ENCODE results near the gene TMC6. TPM values are rescaled to one million over a fixed set of nuclear protein-coding genes. Genes with fewer than 3 reads are reported as not detected.

The TMC6 gene
- total and polyA plus RNA-seq, 8 donors: 15.6 to 61.2 (median 25.5) TPM

GRCh38 chr17:78111727-78112517 lies 16.6 kb downstream of the TMC6 start:
- 76 to 86% methylated on average over 28 of the region's 28 CpGs for WGBS, 2 donors
- ATAC-seq (no peak), FAIRE-seq (no peak), DNase-seq (peak in 2 of 6 donors; percentile 39 to 78)
- intact Hi-C loops (cut with DNase I): loop anchor here in 2 of 3 donors (5.0 to 10.0 kb wide), 2 partner anchors 135 to 313 kb away; no protein-coding TSS in a partner anchor
- TF ChIP-seq, protein P1, sequence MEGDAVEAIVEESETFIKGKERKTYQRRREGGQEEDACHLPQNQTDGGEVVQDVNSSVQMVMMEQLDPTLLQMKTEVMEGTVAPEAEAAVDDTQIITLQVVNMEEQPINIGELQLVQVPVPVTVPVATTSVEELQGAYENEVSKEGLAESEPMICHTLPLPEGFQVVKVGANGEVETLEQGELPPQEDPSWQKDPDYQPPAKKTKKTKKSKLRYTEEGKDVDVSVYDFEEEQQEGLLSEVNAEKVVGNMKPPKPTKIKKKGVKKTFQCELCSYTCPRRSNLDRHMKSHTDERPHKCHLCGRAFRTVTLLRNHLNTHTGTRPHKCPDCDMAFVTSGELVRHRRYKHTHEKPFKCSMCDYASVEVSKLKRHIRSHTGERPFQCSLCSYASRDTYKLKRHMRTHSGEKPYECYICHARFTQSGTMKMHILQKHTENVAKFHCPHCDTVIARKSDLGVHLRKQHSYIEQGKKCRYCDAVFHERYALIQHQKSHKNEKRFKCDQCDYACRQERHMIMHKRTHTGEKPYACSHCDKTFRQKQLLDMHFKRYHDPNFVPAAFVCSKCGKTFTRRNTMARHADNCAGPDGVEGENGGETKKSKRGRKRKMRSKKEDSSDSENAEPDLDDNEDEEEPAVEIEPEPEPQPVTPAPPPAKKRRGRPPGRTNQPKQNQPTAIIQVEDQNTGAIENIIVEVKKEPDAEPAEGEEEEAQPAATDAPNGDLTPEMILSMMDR (IDR thresholded peaks at IDR 0.05): no peak
- Histone ChIP-seq H3K4me1 (no peaks in the 10 kb centered on the region), H3K27me3 (no peaks in the 10 kb centered on the region), H3K4me3 (no peak overlapping the region), H3K36me3 (no peaks in the 10 kb centered on the region), H3K27ac (no peak overlapping the region), H3K9me3 (no peaks in the 10 kb centered on the region)

DNA sequence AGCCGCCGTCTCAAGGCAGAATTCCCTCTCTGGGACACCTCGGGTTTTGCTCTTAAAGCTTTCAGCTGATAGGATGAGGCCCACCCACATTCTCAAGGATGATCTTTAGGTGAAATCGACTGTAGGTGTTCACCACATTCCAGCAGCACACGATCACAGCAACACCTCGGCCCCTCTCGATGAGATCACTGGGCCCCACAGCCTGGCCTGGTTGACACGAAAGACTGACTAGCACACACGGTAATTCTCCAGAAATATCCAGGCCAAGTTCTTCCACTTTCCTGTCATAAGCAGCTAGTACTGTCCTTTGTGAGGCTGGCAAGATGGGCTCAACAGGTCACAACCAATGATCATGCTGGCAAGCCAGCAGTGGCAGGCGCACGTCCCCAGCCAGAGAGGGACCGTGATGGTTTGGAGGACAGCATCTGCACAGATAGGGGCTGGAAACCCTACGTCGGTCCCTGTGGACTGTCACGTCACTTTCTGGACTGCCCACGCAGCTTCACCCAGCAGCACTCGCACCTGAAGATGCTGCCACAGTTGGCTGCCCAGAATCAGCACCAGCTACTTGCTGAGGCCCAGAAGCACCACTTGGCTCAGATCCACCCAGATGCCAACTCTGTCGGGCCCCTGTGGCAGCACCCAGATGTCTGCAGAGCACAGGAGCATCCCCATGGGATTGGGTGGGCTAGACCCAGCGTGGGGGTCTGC lies 17.4 kb downstream of the TMC6 start:
- H3K36me3 ChIP-seq: no peaks in the 10 kb centered on the region
- H3K27ac ChIP-seq: no peak overlapping the region
- H3K4me1 ChIP-seq: no peaks in the 10 kb centered on the region
- intact Hi-C loops (cut with DNase I): loop anchor here in 2 of 3 donors (5.0 to 10.0 kb wide), 2 partner anchors 136 to 314 kb away; no protein-coding TSS in a partner anchor
- 70 to 81% methylated on average over 19 of the region's 19 CpGs for WGBS, 2 donors
- H3K27me3 ChIP-seq: no peaks in the 10 kb centered on the region
- TF ChIP-seq, protein P1 (IDR thresholded peaks at IDR 0.05): no peak
- peak in 2 of 6 donors; percentile 21 to 61 for DNase-seq
- no peak overlapping the region for H3K4me3 ChIP-seq
- no peak for FAIRE-seq
- no peaks in the 10 kb centered on the region for H3K9me3 ChIP-seq
- ATAC-seq: no peak

DNA sequence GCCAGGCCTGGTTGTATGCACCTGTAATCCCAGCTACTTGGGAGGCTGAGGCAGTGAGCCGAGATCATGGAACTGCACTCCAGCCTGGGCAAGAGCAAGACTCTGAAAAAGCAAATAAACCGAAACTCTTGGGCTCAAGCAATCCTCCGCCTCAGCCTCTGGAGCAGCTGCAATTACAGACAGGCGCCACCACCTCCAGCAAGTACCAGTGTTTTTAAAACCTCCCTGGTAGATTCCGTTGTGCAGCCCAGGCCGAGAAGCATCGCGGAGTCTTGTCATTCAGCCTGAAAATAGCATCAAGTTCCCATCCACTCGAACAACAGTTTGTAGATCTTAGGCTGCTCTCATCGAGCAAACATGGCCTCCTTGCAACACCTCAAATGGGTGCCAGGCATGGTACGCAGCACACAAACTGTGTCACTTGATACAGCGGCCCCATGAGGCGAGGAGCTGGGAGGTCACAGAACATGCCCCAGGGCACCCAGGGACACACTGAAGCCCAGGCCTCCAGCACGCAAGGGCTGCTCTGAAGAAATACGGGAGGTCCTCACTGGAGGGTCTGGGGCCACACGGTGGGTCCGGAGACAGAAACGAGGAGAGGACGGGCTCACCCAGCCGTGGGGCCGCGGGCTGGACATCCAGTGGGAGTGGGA lies 18.1 kb downstream of the TMC6 start:
- no peaks in the 10 kb centered on the region for H3K4me1 ChIP-seq
- peak in 2 of 6 donors; percentile 16 to 63 for DNase-seq
- intact Hi-C loops (cut with DNase I): loop anchor here in 2 of 3 donors (5.0 to 10.0 kb wide), 2 partner anchors 137 to 314 kb away; no protein-coding TSS in a partner anchor

GRCh38 chr17:78109489-78109761 lies 19.1 kb downstream of the TMC6 start:
- FAIRE-seq: no peak
- Histone ChIP-seq H3K36me3 (no peaks in the 10 kb centered on the region), H3K4me3 (no peak overlapping the region), H3K27me3 (no peaks in the 10 kb centered on the region), H3K9me3 (no peaks in the 10 kb centered on the region), H3K27ac (no peak overlapping the region), H3K4me1 (no peaks in the 10 kb centered on the region)
- ATAC-seq: no peak
- TF ChIP-seq, protein P1 (IDR thresholded peaks at IDR 0.05): no peak
- WGBS, 2 donors: 79 to 93% methylated on average over 9 of the region's 9 CpGs
- peak in 1 of 6 donors; percentile 5 for DNase-seq
- intact Hi-C loops (cut with DNase I): no loop called here

More for the DNA sequence above, 18.1 kb downstream of the TMC6 start:
- Histone ChIP-seq H3K9me3 (no peaks in the 10 kb centered on the region), H3K27me3 (no peaks in the 10 kb centered on the region), H3K27ac (no peak overlapping the region), H3K36me3 (no peaks in the 10 kb centered on the region), H3K4me3 (no peak overlapping the region)
- 79 to 91% methylated on average over 22 of the region's 22 CpGs for WGBS, 2 donors
- ATAC-seq: no peak
- no peak for FAIRE-seq
- TF ChIP-seq, protein P1 (IDR thresholded peaks at IDR 0.05): no peak
